HCT116 (cell line): Measurements from ENCODE around the gene HADH.

Source experiments
- EZH2 ChIP-seq: fragments of 200-600 bp; sonication (generic); IDR thresholded peaks from 2 replicates; pipeline ENCODE4 v1.6.1; 2017; ENCODE audit warnings: antibody characterized with exemption, mixed run types
- POLR2A ChIP-seq: IDR thresholded peaks from 2 replicates; pipeline ENCODE4 v1.7.0; 2011; ENCODE audit warnings: borderline replicate concordance; ENCODE audit not compliant: insufficient read depth, insufficient read length; ENCODE audit errors: extremely low read depth
- TCF7L2 ChIP-seq: IDR thresholded peaks from 2 replicates; pipeline ENCODE4 v1.7.0; 2011; ENCODE audit warnings: borderline replicate concordance, inconsistent platforms; ENCODE audit not compliant: insufficient read depth, insufficient read length; ENCODE audit errors: extremely low read depth
- YY1 ChIP-seq: IDR thresholded peaks from 2 replicates; pipeline ENCODE4 v1.6.1; 2011; ENCODE audit warnings: low read length, low read depth, moderate library complexity, mild to moderate bottlenecking; ENCODE audit not compliant: insufficient replicate concordance; ENCODE audit errors: extremely low read depth
- TF ChIP-seq, protein P1 (sequence below): IDR thresholded peaks from 2 replicates; pipeline ENCODE4 v1.6.1; 2012

DNA sequence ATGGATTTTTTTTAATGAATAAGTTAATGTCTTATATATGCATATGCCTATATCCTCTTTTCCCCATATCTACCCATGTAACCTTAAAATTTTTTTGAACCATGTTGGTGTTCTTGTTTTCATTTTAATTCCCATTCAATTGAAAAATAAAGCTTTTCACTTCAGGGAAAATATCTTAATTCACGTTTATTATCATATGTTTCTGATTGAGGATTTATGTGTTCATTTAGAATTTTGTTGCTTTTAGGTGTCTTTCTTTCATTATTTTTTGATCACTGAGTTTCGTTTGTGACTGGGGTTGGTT lies 29.1 kb downstream of the HADH start:
- TF ChIP-seq, protein P1, sequence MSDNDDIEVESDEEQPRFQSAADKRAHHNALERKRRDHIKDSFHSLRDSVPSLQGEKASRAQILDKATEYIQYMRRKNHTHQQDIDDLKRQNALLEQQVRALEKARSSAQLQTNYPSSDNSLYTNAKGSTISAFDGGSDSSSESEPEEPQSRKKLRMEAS = no peak
- TF ChIP-seq TCF7L2 = no peak
- no peak for TF ChIP-seq YY1
- TF ChIP-seq EZH2 = no peak
- TF ChIP-seq POLR2A = no peak
